Neural cell (in vitro differentiated cells): ENCODE data around the gene DPP10. TPM values are rescaled to one million over a fixed set of nuclear protein-coding genes. Genes with fewer than 3 reads are reported as not detected.

Experiments used
- H2AFZ ChIP-seq: fragments of 200-600, 300-800 bp; sonication (generic), shearing (Covaris generic); 2 replicates; pipeline ENCODE4 v1.6.0; 2014; ENCODE audit warnings: low read depth, mild to moderate bottlenecking, antibody characterized with exemption, low read length, moderate library complexity
- H3F3A ChIP-seq: fragments of 200-600 bp; shearing (Covaris generic); 2 replicates; pipeline ENCODE4 v1.6.1; 2016; ENCODE audit warnings: mild to moderate bottlenecking, moderate library complexity, mixed read lengths, antibody characterized with exemption, low read length; ENCODE audit not compliant: insufficient read depth, poor library complexity, severe bottlenecking
- H3K27ac ChIP-seq: fragments of 200-600, 300-800 bp; sonication (generic), shearing (Covaris generic); 2 replicates; pipeline ENCODE4 v1.5.1; 2014; ENCODE audit warnings: mild to moderate bottlenecking, low read length, moderate library complexity
- H3K27me3 ChIP-seq: fragments of 300-800, 200-600 bp; sonication (generic), shearing (Covaris generic); 2 replicates; pipeline ENCODE4 v1.6.0; 2014; ENCODE audit warnings: mild to moderate bottlenecking, low read depth, low read length, moderate library complexity; ENCODE audit not compliant: insufficient read depth
- H3K36me3 ChIP-seq: fragments of 300-800, 200-600 bp; sonication (generic), shearing (Covaris generic); 2 replicates; pipeline ENCODE4 v1.5.1; 2014; ENCODE audit warnings: mild to moderate bottlenecking, antibody characterized with exemption, low read length, moderate library complexity; ENCODE audit not compliant: insufficient read depth
- H3K4me2 ChIP-seq: fragments of 300-800, 200-600 bp; sonication (generic), shearing (Covaris generic); 2 replicates; pipeline ENCODE4 v1.6.0; 2014; ENCODE audit warnings: mild to moderate bottlenecking, low read length
- H3K4me3 ChIP-seq: fragments of 300-800, 200-600 bp; sonication (generic), shearing (Covaris generic); 2 replicates; pipeline ENCODE4 v1.5.1; 2014; ENCODE audit warnings: mild to moderate bottlenecking, low read length, moderate library complexity
- H3K79me2 ChIP-seq: fragments of 200-600 bp; shearing (Covaris generic); replicated peaks from 2 replicates; pipeline ENCODE4 v1.6.0; 2014; ENCODE audit warnings: mild to moderate bottlenecking, low read length, moderate library complexity; ENCODE audit not compliant: insufficient read depth
- H3K9ac ChIP-seq: fragments of 300-800, 200-600 bp; sonication (generic), shearing (Covaris generic); 2 replicates; pipeline ENCODE4 v1.6.1; 2016; ENCODE audit warnings: mild to moderate bottlenecking, low read length, mixed read lengths
- H3K9me2 ChIP-seq: fragments of 200-600 bp; shearing (Covaris generic); 2 replicates; pipeline ENCODE4 v1.6.1; 2016; ENCODE audit warnings: mild to moderate bottlenecking, low read length, mixed read lengths; ENCODE audit not compliant: insufficient read depth
- H3K9me3 ChIP-seq: fragments of 200-600, 300-800 bp; sonication (generic), shearing (Covaris generic); 2 replicates; pipeline ENCODE4 v1.6.1; 2016; ENCODE audit warnings: mild to moderate bottlenecking, mixed run types, low read length, moderate library complexity, mixed read lengths
- H4K20me1 ChIP-seq: fragments of 200-600 bp; shearing (Covaris generic); 2 replicates; pipeline ENCODE4 v1.6.1; 2016; ENCODE audit warnings: mild to moderate bottlenecking, mixed run types; ENCODE audit not compliant: insufficient read depth
- CTCF ChIP-seq: fragments of 450-650 bp; IDR thresholded peaks from 2 replicates; pipeline ENCODE4 v1.5.1; 2014; ENCODE audit warnings: antibody characterized with exemption, mild to moderate bottlenecking, moderate library complexity; ENCODE audit not compliant: poor library complexity, severe bottlenecking
- EP300 ChIP-seq: fragments of 450-650 bp; conservative IDR thresholded peaks from 2 replicates; pipeline ENCODE4 v1.6.1; 2014; ENCODE audit warnings: antibody characterized with exemption, mild to moderate bottlenecking, moderate library complexity; ENCODE audit not compliant: poor library complexity, severe bottlenecking
- EZH2 ChIP-seq: fragments of 200-600, 300-800 bp; shearing (Covaris generic), sonication (generic); IDR thresholded peaks from 2 replicates; pipeline ENCODE4 v1.6.1; 2014; ENCODE audit warnings: antibody characterized with exemption, low read length, borderline replicate concordance, mild to moderate bottlenecking; ENCODE audit not compliant: insufficient read depth, poor library complexity, severe bottlenecking
- MXI1 ChIP-seq: fragments of 450-650 bp; conservative IDR thresholded peaks from 2 replicates; pipeline ENCODE4 v1.6.1; 2014; ENCODE audit warnings: antibody characterized with exemption, mild to moderate bottlenecking; ENCODE audit not compliant: poor library complexity, severe bottlenecking
- POLR2AphosphoS5 ChIP-seq: IDR thresholded peaks from 2 replicates; pipeline ENCODE4 v1.6.1; 2012
- RAD21 ChIP-seq: fragments of 450-650 bp; conservative IDR thresholded peaks from 2 replicates; pipeline ENCODE4 v1.6.1; 2014; ENCODE audit warnings: antibody characterized with exemption, mild to moderate bottlenecking, moderate library complexity
- REST ChIP-seq: IDR thresholded peaks from 2 replicates; pipeline ENCODE4 v1.6.1; 2012; ENCODE audit warnings: borderline replicate concordance
- SMC3 ChIP-seq: fragments of 450-650 bp; conservative IDR thresholded peaks from 2 replicates; pipeline ENCODE4 v1.6.1; 2014; ENCODE audit warnings: antibody characterized with exemption, mild to moderate bottlenecking, moderate library complexity; ENCODE audit not compliant: poor library complexity
- TAF1 ChIP-seq: IDR thresholded peaks from 2 replicates; pipeline ENCODE4 v1.6.1; 2012; ENCODE audit warnings: low read depth
- polyA plus RNA-seq: library from polyadenylated mRNA; depleted of rRNA; stranded (reverse); fragments of >200 nt; gene quantifications from 2 replicates; pipeline ENCODE4 v1.2.3, GENCODE V29; 2014

DPP10 gene
- polyA plus RNA-seq, 1 donor from 2014 or later = 13.9 TPM

GRCh38 chr2:115529627-115530026, 1087.2 kb downstream of the DPP10 start:
- Histone ChIP-seq H3K79me2 (no peaks in the 10 kb centered on the region), H3K4me3 (no peak overlapping the region), H2AFZ (no peak overlapping the region), H3F3A (no peaks in the 10 kb centered on the region), H3K9ac (no peak overlapping the region), H3K27me3 (no peaks in the 10 kb centered on the region), H4K20me1 (no peaks in the 10 kb centered on the region), H3K27ac (no peak overlapping the region), H3K9me3 (no peaks in the 10 kb centered on the region), H3K36me3 (no peaks in the 10 kb centered on the region), H3K9me2 (no peaks in the 10 kb centered on the region), H3K4me2 (no peak overlapping the region)
- no peak for TF ChIP-seq CTCF
- no peak for TF ChIP-seq EP300
- TF ChIP-seq REST = no peak
- TF ChIP-seq MXI1 = no peak
- no peak for TF ChIP-seq RAD21
- TF ChIP-seq POLR2AphosphoS5 = no peak
- TF ChIP-seq TAF1 = no peak
- TF ChIP-seq SMC3 = no peak
- TF ChIP-seq EZH2 = no peak

DNA sequence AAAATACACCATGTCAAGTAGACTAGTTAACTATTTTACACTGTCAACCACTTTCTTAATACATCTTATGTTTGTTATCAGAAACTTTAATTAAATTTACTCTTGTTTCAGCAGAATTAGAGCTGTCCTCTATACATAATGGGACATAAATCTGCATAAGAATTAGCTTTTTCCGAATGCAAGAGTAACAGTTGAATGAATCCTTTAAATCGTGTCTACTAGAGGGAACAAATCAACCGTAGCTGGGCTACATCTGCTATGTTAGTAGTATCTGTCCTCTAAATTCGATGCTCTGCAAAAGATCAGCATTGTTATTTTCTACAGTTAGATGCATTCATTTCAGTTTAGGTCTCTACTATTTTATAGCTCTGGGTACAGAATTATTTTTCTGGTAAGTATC, 1090.6 kb downstream of the DPP10 start:
- no peak overlapping the region for H2AFZ ChIP-seq
- no peaks in the 10 kb centered on the region for H3K27me3 ChIP-seq
- H3K9me3 ChIP-seq = no peaks in the 10 kb centered on the region
- no peaks in the 10 kb centered on the region for H3K79me2 ChIP-seq
- no peak overlapping the region for H3K27ac ChIP-seq
- H3K36me3 ChIP-seq = no peaks in the 10 kb centered on the region
- TF ChIP-seq SMC3 (no peak), TAF1 (no peak), RAD21 (no peak), EP300 (no peak), REST (no peak), CTCF (no peak), MXI1 (no peak), POLR2AphosphoS5 (no peak), EZH2 (no peak)
- no peaks in the 10 kb centered on the region for H4K20me1 ChIP-seq
- H3F3A ChIP-seq = no peaks in the 10 kb centered on the region
- H3K4me2 ChIP-seq = no peak overlapping the region
- no peak overlapping the region for H3K9ac ChIP-seq
- H3K4me3 ChIP-seq = no peak overlapping the region
- no peaks in the 10 kb centered on the region for H3K9me2 ChIP-seq
